ENCODE data around the gene HMCN2.
"Not testable (repeated sequence)": the region's sequence is repeated elsewhere in the genome, so short reads cannot be mapped to it uniquely, and the experiment has no call there.

The HMCN2 gene

DNA sequence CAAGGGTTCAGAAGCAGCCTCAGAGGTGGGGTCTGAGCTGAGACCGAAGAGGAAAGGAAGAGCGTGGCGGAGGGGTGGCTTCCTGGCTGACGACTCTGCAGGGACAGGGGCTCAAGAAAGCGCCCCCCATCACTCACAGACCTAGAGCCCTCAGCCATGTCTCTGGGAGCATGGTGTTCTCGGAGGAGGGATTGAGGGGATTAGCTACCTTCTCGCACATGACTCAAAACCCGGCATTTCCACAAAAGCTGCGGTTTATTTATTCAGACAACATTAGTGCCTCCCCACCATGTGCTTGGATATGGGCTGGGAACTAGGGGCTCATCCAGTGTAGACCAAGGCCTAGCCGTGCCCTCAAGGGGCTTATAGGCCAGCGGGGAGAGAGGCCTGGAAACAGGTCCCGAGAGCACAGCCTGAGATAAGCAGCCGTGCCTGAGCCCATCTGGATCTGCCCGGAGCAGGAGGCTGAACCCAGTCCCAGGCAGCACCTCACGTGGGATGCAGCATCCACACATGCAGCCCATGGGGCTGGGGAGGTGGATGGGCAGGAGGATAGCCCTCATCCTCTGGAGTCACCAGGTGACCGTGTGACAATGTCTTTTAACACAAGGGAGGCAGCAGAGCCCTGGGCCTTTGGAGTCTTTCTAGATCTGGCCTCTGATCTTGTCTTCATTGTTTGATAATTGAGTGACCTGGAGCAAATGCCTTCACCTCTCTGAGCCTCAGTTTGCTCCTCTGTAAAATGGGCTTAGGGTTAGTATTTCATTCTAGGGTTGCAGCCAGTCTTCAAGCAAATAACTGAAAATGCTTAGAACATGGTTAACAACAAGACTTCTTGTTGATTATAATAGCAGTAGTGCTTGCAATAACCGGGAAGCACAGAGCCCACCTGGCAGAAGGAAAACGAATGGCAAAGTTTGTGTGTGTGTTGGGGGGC is 878 bp upstream of the HMCN2 start:
- DNase-seq = no peak

- no peak for DNase-seq
Observed at GRCh38 chr9:130266236-130267098, 907 bp downstream of the HMCN2 start.

DNA sequence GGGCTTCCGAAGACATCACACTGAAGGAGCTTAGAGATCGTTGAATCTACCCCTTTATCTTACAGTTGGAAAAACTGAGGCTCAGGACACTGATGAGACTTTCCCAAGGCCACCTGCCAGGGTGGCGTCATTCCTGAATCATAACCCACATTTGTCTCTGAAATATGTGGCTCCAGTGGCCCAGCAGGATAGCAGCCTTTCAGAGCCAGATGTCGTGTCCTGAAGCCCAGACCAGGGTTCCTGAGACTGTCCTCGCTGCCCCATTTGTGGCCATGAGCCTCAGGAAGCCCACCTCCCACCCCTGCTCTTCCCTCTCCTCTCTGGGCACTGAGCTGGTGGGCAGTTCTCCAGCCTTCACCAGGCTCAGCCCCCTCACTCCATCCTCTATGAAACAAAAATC is 2.4 kb downstream of the HMCN2 start:
- no peak for DNase-seq

- no peak for DNase-seq
Observed at GRCh38 chr9:130268521-130269211, 3.1 kb downstream of the HMCN2 start.

DNA sequence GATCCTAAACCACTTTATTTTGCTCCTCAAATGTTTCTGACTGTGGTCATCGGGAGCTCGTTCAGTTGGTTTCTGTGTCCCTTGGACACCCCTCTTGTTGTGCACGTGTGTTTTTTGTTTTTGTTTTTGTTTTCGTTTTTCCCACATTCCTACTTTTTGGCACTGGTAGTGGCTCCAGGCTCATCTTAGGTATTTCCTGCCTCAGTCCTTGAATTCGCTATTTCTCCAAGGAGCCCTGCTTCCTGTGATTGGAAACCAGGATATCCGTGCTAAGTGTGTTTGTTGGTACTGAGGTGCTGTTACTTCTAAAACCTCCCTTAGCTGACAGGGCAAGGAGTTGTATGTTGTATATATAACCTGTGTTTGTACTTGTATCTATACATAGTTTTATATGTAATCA is 5.9 kb downstream of the HMCN2 start:
- no peak for DNase-seq

DNA sequence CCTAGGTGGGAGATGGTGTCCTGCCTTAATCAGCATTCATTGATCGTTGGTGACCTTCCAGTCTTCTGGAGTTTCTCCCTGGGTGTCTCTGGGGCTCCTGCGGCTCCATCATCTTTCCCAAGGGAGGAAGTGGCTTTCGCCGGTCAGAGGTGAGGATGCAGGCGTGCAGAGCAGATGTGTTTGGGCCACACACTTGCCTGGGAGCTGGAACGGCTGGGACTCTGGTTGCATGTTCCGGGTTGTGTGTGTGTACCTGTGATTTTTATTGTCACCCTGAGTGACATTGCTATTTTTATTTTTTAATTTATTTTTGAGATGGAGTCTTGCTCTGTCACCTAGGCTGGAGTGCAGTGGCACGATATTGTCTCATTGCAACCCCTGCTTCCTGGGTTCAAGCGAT is 9.6 kb downstream of the HMCN2 start:
- no peak for DNase-seq

DNA sequence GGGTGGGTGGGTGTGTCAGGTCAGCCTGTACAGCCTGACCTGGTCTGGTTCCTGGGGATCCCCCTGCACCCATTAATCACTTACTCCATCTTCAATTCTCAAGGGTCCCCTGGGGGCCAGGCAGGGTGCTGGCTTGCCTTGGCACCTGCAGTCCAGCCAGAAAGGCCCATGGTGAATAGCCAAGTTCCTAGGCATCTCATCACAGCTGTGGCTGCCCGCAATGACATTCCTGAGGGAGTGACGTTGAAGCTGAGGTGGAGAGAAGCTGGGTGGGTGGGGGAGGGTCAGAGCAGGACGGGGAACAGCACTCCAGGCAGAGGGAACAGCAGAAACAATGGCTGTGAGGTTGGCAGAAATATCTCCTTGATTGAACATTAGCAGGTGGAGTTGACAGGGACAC is 10.6 kb downstream of the HMCN2 start:
- no peak for DNase-seq

DNA sequence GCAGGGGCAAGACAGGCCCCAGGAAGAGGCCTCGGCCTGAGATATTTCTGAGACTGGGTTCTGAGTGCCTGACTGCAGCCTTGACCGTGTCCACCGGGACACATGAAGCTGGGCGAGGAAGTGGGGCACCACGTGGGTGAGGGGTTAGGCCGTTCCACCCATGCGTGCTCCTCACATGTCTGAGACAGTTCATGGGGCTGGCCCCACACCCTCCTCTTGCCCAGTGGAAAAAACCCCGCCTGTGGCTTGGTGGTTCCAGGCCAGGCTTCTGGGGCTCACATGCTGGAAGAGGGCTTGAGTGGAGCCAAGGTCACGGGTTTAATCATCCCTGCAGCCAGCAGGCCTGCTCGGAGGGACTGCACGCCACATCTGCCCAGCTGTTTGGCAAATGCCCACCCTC is 11.4 kb downstream of the HMCN2 start:
- no peak for DNase-seq

GRCh38 chr9:130277525-130277924 is 12.0 kb downstream of the HMCN2 start:
- not testable (repeated sequence) for DNase-seq

DNA sequence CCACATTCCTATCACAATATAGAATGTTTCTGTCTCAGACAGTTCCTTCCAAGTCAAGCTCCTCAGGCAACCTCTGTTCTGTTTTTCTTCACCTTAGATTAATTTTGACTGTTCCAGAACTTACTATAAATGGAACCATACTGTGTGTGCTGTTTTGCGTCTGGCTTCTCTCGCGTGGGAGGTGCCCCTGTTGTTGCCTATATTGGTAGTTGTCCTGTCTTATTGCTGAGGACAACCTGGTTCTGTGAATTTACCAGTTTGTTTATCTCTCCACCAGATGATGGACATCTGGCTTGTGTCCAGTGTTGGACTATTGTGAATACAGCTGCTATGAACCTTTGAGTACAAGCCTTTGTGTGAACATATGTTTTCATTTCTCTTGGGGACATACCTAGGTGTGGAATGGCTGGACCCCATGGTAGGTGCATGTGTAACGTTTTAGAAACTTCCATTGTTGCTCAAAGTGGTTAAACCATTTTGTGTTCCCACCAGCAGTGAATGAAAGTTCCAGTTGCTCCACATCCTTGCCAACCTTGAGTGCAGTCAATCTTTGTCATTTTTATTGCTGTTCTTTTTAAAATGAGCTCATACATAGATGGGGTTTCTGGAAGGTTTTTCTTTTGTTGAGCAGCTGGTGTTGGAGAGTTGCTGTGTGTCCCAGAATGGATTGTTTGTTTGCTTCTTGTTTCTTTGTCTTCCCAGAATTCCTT is 18.1 kb downstream of the HMCN2 start:
- no peak for DNase-seq

GRCh38 chr9:130284249-130284625 is 18.7 kb downstream of the HMCN2 start:
- no peak for DNase-seq

DNA sequence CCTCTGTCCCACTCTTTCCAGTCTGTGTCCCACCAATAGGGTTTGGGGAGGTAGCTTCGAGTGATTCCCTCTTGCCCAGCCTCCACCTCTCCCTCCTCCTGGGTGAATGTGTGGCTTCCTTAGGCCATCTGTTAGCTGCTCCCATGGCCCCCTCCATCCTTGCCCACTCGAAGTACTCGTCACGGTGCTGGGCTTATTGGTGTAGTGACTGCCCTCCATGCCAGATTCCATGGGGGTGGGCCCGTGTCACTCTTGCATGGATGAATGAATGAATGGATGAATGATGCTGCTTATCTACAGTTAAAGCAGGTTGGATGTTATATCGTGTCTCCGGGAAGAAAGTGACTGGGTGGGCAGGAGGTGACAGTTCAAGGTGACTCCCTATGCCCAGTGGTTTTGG is 19.1 kb downstream of the HMCN2 start:
- no peak for DNase-seq

DNA sequence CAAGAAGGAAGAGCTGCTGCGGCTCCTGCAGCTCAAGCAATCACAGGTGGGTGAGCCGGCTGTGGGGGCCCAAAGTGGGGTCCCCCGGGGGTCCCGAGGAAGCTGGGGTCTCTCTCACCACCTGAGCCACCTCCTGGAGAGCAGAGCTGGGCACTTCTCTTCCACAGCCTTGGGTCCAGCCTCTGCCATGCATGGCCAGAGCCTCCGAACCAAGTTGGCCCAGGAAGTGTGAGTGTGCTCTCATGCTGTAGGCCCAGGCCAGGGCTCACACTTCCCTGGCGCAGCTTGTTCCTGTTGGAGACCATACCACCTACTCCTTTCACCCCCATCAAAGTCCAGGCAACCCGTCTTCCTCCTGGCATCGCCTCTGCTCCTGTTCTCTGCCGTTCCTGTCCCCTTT is 19.7 kb downstream of the HMCN2 start:
- DNase-seq = no peak

DNA sequence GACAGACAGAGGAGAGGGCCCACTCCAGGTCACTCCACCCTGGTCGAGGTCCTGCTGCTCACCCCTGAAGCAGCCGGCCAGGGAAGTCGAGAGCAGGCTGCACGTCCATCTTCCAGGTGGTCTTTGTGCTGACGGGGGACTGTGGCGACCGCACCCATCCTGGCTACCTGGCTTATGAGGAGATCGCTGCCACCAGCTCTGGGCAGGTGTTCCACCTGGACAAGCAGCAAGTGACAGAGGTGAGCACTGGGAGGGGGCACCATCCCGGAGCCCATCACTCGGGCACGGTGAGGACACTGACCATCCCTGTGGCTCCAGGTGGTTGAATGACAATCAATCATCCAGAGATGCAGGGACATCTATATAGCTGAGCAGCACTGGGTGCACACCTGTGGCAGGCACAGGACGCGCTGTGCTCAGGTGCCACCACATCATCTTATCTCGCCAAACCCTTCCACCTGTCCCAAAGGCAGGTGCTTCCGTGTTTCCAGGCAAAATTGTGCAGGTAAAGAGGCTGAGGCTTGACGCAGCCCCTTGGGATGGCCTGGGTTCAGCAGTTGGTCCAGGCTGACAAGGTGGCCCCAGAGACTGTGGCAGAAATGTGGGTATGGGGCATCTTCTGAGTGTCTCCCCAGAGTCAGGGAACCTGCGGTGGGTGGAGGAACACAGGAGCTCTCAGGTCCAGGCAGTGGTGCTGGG is 20.7 kb downstream of the HMCN2 start:
- DNase-seq = no peak

DNA sequence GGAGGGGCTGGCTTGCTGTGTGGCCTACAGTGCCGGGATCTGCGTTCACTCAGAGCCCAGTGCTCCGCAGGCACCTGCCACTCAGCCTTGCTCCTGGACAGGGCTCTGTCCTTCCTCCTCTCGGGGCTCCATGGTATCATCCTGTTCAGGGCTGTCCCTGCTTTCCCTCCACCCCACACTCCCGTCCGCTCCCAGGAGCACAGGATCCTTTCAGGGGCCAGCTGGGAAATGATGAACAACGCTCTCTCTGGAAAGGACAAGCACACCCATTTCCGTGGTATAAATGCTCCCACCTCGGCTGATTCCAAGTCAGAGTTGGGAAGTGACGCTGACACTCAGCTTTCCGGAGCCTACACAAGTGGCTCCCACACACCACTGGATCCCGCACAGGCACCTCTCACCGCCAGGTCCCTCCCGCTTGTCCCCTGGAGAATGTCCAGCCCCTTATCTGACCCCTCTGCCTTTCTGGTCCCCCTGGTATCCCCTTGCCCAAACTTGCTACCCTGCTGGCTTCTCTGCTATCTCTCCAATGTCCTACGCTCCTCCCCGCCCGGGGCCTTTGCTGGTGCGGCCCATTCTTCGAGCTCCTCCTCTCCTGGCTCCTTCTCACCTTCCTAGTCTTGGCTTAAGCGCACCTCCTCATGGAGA is 21.3 kb downstream of the HMCN2 start:
- DNase-seq = no peak

GRCh38 chr9:130287736-130288135 is 22.2 kb downstream of the HMCN2 start:
- DNase-seq = no peak

DNA sequence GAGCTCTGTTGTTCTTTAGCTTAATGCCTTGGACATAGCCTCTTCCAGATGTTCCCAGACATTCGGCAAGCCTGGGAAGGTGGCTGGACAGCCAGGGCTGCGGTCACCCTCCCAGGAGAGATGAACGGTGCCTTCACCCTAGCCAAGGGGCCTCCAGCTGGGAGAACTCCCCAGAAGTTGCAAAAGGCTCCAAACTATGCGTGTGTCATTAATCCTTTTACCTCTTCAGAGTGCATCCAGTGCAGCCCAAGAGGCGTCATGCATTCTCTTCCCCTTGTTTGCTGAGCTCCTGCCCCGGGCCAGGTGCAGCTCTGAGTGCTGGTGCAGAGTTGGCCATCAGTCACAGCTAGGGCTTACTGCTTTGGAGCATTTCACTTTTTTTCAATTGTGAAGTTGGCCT is 22.8 kb downstream of the HMCN2 start:
- DNase-seq = no peak

- DNase-seq = no peak
Observed at GRCh38 chr9:130288926-130289690, 23.5 kb downstream of the HMCN2 start.

- DNase-seq = no peak
Observed at GRCh38 chr9:130289711-130290241, 24.2 kb downstream of the HMCN2 start.
